ENCODE measurements around the gene DTHD1.

Gene DTHD1

DNA sequence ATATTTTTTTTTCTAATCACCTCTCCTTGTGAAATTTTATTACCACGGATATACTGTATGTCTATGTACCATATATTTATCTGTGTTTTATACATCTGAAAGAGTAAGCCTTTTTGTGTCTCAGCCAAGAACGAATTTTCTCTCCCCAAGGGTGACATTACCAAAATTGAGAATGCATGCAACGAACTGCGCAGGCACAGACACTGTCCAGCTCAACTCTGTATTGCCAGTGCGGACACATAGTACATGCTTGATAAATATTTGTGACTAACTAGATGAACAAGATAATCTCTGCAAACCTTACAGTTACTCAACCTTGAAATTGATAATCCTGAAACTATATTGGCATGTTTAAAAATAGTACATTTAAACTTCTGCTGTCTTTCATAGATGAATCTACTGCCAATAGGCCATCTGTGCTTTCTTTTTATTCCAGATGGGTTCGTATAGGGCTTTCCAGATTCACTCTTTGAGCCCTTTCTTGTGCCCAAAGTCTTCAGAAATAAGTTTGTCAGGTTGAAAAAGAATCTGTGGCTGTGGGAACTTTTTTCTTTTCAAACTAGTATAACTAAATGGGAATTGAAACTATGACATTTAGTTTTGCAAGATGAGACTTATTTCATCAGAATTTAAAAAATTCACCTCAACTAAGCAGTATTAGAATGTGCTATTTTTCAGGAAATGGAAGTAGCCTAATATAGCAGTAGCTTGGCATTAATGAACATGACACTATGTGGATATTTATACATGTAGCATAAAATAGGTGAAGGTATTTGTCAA is 38.9 kb downstream of the DTHD1 start:
- no peak for DNase-seq

DNA sequence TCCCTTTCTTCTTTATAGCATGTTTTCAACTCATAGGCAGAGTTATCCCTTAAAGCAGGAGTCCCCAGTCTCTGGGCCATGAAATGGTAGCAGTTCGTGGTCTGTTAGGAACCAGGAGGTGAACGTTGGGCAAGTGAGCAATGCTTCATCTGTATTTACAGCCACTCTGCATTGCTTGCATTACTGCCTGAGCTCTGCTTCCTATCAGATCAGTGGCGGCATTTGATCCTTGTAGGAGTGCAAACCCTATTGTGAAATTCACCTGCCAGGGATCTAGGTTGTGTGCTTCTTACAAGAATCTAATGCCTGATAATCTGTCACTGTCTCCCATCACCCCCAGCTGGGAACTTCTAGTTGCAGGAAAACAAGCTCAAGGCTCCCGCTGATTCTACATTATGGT is 39.8 kb downstream of the DTHD1 start:
- no peak for DNase-seq

GRCh38 chr4:36322921-36323354 is 41.5 kb downstream of the DTHD1 start:
- no peak for DNase-seq

DNA sequence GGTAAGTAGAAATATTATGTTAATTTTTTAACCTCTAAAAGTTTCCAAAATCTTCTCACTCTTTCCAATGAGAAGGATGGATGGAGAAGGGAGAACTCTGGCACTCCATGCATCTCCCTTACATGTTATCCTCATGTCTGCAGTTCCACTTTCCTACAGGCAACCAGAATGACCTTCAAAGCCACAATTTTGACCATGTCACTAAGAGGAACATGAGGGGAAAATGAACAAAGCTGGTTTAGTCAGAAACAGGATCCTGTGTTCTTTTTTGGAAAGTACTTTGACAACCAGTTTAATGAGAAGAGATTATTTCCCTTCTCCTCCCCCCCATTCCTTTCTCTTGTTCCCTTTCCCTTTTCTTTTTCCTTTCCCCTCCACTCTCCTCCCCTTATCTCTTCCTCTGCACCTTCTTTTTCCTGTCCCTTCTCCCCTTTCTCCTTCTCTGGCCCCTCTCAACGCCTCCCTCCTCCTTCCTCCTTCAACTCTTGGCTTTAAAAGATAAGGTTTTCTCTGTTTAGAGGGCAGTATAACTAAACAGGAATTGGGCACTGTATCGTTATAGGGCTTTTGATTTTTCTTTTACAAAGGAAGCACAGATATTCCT is 42.5 kb downstream of the DTHD1 start:
- no peak for DNase-seq

DNA sequence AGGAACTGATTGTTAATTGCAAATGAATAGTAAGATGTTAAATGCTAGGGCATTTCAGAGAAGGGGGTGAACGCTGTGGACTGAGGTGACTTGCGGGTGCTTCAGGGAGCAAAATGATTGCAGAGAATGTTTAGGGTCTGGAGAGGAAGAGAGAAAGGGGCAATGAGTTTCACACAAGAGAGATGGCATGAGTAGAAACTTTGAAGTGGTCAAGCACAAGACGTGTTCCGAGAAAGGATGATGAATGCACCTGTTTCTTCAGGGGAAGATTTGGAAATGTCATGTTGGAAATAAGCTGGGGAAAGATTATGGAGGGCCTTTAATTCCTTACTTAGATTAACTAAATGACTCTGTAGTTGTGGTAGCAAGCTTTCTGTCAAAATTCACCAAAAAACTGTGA is 43.4 kb downstream of the DTHD1 start:
- DNase-seq, result no peak

- no peak for DNase-seq
Observed at GRCh38 chr4:36325499-36325898, 44.1 kb downstream of the DTHD1 start.

- DNase-seq, result no peak
Observed at GRCh38 chr4:36325926-36326325, 44.5 kb downstream of the DTHD1 start.

DNA sequence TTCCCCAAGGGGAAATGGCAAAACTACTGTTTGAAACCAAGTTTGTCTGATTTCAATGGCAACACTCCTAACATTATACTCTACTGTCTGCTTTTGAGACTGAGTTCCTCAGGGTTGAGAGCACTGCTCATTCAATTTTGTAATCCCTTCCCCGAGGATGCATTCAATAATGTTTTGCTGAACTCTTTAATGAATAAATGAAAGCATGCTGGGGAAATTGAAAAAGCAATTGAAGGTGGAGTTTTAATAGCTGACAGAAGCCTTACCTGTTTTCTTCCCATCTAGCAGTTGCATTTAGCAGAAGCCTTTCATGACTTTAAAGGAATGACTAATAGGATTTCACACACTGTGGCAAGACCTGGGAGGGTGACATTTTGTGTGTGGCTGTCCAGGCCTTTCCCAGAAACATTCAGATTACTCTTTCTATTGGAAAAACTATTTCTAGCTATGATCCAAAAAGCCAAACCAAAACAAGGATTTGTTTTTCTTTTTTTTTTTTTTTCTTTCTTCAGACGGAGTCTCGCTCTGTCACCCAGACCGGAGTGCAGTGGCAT is 45.1 kb downstream of the DTHD1 start:
- no peak for DNase-seq

- DNase-seq, result no peak
Observed at GRCh38 chr4:36327400-36327799, 46.0 kb downstream of the DTHD1 start.

- no peak for DNase-seq
Observed at GRCh38 chr4:36328130-36328529, 46.7 kb downstream of the DTHD1 start.

GRCh38 chr4:36329228-36329627 is 47.8 kb downstream of the DTHD1 start:
- DNase-seq, result no peak

- no peak for DNase-seq
Observed at GRCh38 chr4:36330796-36331195, 49.4 kb downstream of the DTHD1 start.

- no peak for DNase-seq
Observed at GRCh38 chr4:36332023-36332781, 50.8 kb downstream of the DTHD1 start.

GRCh38 chr4:36332782-36333131 is 51.3 kb downstream of the DTHD1 start:
- DNase-seq, result no peak

GRCh38 chr4:36333303-36333877 is 52.0 kb downstream of the DTHD1 start:
- DNase-seq, result no peak

DNA sequence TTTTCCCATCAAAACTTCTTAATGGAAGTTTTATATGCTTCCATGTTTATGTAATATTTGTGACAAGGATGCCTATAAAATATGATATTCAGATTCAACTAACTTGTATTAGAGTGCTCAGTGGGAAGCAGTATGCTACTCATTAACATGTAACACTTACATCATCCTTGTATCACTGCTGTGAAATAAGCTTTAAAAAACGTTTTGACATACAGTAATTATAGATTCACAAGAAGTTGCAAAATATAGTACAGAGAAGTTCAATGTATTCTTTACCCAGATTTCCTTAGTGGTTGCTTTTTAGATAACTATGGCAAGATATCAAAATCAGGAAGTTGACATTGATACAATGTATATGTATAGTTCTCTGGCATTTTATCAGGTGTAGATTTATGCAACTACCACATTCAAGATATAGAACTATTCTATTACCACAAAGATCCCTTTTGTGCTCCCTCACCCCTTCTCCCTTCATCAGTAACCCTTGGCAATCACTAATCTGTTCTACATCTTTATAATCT is 56.3 kb downstream of the DTHD1 start:
- no peak for DNase-seq

GRCh38 chr4:36338973-36339372 is 57.6 kb downstream of the DTHD1 start:
- DNase-seq, result no peak

DNA sequence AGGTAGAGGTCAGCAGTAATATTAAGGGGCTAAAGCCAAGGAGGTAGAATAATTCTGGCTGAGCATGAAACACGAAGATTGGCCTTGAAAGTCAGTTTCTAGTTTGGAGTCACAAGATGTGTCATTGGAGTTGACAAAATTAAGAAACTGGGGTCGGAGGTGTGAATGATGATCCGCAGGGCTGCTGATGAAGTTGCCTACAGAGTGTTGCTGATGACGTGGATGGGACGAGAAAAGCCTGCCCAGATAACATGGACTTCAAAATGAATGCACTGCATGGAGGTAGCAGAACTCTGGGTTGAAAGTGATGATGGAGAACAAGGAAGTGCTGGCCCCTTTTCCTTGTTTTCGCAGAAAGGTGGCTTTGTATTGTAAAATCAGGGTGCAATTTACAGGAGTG is 60.5 kb downstream of the DTHD1 start:
- no peak for DNase-seq

DNA sequence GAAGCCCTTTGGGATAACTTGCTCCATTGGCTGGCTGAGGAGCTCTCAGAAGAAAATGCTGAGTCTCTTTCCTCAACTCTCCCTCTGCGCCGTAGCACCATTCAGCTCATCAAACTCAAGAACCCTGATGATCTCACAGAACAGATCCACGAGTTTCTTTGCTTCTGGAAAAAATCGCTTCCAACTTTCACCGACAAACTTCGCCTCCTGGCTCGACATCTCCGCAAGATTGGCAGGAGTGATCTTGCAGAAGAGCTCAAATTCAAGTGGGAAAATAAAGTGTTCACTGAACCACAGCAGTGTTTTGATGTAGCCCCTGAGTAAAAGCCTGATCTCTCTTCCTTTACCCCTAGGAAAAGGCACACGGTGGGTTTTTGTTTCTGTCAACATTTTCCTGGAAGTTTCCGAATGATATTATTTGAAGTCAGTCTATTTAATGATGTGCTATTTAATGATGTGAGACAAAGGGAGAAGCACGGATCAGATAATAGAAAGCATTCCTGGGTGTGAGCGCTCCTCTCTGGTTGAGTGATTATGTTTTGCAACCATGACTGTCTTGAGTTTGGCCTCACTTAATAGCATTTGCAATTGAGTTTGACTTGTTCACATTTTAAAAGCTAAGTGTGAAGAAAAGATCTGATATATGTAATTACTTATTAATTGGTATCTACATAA is 62.2 kb downstream of the DTHD1 start:
- DNase-seq, result no peak

GRCh38 chr4:36348403-36348938 is 67.1 kb downstream of the DTHD1 start:
- DNase-seq, result no peak

GRCh38 chr4:36349938-36350549 is 68.6 kb downstream of the DTHD1 start:
- DNase-seq, result no peak
